ENCODE data around the gene ZNF621.

- TF ChIP-seq POLR2A (IDR thresholded peaks at IDR 0.05) (no peak), EP300 (IDR thresholded peaks at IDR 0.05) (no peak), POLR2AphosphoS5 (IDR thresholded peaks at IDR 0.05) (no peak)
- TF ChIP-seq, protein P1, sequence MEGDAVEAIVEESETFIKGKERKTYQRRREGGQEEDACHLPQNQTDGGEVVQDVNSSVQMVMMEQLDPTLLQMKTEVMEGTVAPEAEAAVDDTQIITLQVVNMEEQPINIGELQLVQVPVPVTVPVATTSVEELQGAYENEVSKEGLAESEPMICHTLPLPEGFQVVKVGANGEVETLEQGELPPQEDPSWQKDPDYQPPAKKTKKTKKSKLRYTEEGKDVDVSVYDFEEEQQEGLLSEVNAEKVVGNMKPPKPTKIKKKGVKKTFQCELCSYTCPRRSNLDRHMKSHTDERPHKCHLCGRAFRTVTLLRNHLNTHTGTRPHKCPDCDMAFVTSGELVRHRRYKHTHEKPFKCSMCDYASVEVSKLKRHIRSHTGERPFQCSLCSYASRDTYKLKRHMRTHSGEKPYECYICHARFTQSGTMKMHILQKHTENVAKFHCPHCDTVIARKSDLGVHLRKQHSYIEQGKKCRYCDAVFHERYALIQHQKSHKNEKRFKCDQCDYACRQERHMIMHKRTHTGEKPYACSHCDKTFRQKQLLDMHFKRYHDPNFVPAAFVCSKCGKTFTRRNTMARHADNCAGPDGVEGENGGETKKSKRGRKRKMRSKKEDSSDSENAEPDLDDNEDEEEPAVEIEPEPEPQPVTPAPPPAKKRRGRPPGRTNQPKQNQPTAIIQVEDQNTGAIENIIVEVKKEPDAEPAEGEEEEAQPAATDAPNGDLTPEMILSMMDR (IDR thresholded peaks at IDR 0.05), result no peak
Observed at GRCh38 chr3:40566694-40567093, 41.9 kb downstream of the ZNF621 start.
